Right lung (tissue), 5 donors: ENCODE measurements around the gene LRRC4C. TPM values are rescaled to one million over a fixed set of nuclear protein-coding genes. Genes with fewer than 3 reads are reported as not detected.

Source experiments
- DNase-seq, 2 donors: peaks; one replicate each; pipeline ENCODE4 v3.0.0-alpha.2; 2013
- polyA plus RNA-seq, 5 donors: library from polyadenylated mRNA; unstranded; fragments of 120-200 nt; gene quantifications; one replicate each; pipeline versions ENCODE4 v1.2.1 to v1.2.3, GENCODE V29; 2013; ENCODE audit warnings: inconsistent platforms in 1 of 5, low replicate concordance in 1 of 5; ENCODE audit not compliant: insufficient read length in 5 of 5, insufficient read depth in 1 of 5

The LRRC4C gene
- polyA plus RNA-seq, 5 donors: 3.1 to 5.9 (median 4.8) TPM

DNA sequence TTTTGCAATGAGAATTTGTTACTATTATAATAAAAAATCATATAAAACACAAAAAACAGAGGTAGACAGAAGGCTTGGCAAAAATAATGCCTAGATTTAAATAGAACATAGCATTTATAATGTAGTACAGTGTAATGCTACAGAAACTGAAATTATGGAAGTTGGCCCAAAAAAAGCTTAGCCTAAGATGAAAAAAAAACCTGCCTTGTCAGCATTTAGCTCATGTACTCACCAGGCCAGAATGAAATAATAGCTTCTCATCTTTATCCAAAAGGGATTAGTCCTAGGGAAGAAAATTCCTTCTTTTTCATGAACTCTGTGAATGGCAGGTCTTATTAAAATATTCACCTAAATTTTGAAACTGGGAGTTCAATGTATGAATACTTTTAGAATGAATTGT, 951.1 kb downstream of the LRRC4C start:
- DNase-seq: peak in 1 of 2 donors; percentile 6

DNA sequence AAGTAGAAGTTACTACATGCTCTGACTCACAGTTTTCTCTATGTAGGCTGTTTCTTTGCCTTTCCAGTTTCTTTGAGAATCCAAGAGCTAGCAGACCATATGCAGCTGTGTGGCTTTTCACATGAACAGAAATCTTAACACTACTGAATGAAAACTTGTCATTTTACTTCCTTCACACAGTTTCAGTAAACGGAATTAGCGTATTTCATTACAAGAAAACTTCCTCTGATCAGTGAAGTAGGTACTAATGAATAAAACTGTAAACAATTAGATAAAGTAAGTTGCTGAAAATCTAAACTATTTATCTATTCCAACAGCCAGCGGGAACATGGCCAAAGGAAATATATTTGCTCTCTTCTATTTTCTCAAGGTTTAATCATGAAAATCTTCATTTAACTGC, 953.2 kb downstream of the LRRC4C start:
- DNase-seq: peak; percentile 19 to 23

DNA sequence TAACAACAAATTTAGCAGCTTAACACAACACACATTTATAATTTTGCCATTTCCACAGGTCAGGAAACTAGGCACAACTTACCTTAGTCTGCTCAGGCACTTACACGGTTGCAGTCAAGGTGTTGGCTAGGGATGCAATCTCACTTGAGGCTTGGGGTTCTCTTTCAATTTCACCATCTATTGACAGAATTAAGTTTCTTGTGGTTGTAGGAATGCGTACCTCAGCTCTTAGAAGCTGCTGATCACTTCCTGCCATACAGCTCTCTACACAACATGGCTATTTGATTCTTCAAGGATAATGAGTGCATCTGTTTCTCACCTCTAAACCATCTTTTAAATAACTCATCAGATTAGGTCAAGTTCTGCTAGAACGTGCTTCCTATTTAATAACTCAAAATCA, 968.1 kb downstream of the LRRC4C start:
- DNase-seq: no peak

DNA sequence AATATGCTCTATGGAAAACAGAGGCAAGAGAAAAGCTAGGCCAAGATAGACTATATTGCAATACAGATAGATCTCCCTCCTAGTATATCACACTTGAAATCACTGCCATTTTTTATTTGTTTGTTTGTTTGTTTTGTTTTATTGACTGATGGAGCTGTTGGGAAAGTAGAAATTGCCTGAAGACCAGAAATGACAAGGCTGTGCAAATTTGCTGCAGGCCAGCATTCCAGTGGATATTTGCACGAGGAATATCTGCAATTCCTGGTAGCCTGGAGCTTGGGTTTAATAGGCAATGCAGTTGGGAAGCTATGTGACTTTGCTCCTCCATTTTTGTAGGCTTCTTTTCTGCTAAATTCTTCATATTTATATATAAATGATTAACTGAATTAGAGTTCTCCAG, 991.7 kb downstream of the LRRC4C start:
- no peak for DNase-seq

DNA sequence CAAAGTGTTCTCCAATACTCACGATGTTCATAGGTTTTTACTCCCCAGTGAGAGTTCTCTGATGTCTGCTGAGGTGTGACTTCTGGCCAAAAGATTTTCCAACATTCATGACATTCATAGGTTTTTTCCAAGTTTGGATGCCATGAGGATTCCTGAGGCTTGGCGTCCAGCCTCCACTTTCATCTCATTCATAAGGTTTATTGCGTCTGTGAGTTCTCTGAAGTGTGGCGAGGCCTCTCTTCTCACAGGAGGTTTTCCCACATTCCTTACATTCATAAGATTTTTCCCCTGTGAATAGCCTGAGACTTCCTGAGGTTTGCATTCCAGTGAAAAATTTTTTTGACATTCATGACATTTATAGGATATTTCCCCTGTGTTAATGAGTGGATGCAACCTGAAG, 1014.1 kb downstream of the LRRC4C start:
- no peak for DNase-seq

DNA sequence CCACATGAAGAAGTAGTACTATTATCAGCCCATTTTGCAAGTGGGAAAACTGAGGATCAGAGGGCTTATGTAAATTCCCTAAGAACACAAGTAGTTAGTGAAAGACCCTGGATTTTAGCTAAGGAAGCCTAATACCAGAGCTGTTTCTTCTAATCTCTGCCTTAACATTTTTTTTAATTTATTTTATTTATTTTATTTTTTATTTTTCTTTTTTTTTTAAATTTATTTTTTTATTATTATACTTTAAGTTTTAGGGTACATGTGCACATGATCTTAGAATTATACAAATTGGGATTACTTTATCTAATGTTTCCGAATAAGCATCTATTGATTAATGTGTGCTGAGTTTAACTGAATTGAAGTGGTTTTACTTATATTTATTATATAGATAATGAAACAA, 1015.3 kb downstream of the LRRC4C start:
- DNase-seq: no peak

DNA sequence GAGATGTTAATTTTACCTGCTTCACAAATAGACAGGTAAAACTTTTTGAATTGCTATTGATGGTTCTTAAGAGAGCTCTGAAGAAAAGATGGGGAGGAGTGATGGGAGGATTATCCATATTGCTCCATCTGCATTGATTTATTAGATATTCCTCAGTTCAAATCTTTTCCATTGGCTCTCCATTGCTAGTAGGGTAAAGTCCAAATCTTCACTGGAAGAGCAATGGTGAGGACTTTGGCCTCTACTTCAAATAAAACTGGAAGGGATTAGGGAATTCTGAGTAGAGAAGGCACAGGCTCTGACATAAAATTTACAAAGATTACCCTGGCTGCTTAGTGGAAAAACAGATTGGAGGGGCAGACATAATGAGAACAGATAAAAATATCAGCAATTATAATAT, 1024.1 kb downstream of the LRRC4C start:
- DNase-seq: no peak

DNA sequence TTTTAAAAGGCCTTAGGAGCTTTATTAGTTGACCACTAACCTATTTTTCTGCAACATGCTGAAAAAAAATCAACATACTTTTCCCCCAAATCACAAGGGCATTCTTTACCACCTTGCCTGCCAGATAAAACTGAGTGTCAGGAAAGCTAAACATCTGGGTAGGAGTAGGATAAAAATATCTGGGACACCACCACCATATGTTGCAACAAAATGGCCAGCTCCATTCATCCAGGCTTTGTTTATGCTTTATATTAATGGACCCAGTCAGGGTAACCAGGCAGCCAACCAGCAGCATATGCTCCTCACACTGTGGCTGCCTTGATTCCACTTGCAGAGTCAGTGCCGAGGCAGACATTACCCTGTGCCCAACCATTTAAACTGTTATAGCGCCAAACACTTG, 1024.5 kb downstream of the LRRC4C start:
- peak; percentile 50 to 57 for DNase-seq

DNA sequence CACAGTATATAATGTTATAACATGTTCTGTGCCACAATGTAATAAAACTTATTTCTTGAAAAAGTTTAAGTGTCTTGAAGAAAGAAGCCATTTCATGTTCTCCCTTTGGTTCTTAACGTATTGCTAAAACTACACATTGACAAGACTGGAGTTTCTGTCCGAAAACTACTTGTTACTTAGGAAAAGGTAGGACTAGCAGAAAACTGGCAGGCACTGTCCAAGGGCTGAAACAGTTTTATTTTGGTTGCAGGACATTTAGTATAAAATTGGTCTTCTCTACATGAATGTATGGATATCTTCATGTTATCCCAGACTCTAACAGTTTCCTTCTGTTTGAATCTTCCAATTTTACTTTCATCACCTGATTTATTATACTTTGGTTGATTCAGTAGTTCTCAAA, 1027.1 kb downstream of the LRRC4C start:
- no peak for DNase-seq

DNA sequence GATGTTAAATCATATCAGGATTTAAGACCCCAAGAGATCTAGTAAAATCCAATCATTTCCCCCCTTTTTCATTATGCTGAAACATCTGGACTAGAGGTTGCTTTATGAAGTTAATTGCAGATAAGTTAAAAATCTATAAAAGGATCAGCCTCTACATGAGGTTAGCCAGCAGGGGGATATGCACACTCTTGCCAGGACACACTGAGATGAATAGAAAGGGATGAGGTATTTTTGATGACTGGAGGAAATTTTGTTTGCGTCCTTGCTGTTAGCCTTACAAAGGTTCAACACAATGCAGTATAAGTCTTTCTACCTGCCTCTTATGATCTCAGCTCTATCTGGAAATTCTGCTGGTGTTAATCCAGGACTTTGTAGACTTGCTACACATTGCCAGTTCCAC, 1034.3 kb downstream of the LRRC4C start:
- DNase-seq: no peak

DNA sequence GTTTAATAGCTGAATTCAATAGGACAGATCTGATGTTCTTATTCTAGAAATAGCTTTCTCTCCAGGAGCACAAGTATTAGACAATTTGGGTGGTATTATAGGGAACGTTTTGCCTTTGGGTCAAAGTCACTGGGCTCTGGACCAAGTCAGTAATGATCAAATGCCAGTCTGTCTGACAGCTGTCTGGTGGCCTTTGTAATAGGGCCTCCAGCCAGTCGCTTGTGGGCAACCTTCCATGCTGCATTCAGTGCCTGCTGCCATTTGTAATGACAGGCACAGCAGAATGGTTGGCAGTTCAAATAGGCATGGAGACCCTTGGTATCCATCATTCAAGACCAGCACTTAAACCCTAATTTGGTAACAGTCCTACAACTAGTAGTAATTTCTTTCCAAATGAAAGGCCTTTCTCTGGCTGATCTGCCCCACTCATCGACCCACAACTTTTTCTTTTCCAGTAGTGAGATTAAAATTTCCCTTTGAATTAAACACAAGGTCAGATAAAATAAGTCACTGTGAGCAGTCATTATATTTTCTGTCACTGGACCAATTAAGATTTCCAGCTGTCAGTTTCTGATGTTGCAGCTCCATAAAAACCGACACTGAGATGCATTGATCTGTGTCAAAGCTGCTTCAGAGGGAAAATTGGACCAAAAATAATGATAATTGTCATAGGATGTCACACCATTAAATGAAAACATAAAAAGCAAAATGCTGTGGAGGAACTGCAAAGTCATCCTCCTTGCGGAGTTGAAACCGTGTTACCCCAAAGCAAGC, 1038.1 kb downstream of the LRRC4C start:
- DNase-seq: no peak

DNA sequence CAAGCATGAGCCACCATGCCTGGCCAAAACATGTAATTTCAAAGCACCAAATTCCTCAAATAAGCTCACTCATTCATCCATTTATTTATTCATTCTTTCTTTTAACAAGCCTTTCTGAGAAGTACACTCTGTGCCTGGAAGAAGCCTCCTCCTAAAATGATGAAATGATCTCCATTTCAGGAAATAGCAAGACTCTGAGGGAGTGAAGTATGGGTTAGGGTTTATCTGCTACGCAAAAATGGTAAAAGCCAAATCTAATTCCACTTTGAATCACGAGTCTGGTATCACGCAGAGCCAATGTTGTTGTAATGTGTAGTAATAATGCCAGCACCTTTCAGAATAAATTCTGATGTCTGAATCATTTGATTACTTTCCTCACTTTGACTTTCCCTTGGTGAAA, 1041.8 kb downstream of the LRRC4C start:
- DNase-seq: no peak

DNA sequence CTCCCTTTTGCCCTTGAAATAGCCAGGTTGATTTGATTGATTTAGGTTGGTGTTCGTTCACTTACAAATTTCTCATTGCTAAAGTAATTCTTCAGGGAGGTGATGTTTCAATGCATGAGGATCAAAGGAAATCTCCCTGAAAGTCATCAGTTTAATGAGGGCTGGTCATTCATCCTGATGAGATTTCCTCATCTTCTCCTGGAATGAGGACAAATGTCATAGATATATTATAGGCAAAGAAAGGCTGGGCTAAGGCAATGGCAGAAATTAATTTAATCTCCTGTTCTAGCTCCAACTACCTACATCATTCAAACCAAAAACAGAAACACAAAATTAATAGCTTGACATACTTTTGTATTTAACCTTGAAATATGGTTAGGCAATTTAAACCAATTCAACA, 1052.1 kb downstream of the LRRC4C start:
- no peak for DNase-seq

DNA sequence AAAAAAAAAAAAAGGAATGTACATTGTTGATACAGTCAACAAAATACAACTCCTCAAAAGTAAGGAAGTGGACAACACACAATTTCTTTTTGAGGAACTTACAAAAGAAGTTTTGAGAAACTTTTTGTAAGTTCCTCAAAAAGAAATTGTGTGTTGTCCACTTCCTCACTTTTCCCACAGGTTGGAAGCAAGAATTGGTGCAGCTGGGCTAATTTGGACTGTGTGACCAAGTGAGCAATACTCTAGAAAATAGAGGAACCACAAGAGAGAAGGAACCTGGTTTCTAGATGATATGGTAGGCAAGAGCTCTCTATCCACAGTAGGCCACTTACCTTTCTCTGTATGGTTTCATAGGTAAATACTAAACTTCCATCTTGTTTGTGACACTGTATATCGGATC, 1053.8 kb downstream of the LRRC4C start:
- no peak for DNase-seq

DNA sequence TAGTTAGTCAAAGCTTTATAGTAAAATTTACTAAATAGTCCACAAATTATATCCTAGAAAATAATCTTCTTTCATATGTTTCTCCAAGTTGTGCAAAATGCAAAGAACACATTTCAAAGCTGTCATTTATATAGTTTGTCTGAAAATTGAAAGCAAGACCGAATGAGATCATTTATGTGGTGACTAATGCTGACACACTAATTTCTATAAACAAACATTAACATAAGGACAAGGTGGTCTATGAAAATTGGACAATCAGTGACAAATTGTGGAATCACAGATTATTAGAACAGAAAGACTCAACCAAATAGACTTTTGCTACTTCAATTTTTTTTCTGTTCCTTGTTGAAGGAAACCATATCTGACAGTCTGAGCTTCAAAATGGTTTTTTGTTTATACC, 1056.1 kb downstream of the LRRC4C start:
- DNase-seq: no peak

DNA sequence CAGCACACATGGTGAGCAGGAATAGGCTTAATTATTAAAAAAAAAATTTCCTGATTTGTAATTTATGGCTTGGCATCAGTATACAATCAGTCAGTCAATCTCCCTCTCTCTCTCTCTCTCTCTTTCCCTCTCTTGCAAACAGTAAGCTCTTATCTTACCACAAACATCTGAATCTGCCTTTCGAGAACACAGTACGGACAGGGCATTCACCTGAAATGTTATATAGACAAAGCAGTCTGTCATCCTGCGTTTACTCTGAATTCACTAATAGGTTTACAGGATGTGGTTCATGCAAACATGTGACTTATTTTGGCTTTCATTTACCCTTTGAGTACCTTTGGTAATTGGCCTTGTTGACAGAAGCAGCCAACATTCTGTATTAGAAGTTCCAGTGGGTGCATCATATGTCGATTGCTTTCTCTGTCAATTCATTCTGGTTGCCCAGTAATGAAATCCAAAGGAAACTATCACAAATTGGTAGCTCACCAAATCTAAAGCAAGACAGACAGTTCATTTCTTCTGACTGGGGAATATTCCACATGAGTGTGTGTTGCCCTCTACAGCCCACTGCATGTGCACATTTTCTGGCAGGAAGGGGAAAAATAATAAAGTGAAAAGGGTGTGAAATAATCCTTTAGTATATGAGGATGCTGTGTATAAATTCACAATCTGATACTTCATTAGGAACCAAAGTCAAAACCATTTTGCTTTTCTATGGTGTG, 1058.2 kb downstream of the LRRC4C start:
- DNase-seq: no peak

DNA sequence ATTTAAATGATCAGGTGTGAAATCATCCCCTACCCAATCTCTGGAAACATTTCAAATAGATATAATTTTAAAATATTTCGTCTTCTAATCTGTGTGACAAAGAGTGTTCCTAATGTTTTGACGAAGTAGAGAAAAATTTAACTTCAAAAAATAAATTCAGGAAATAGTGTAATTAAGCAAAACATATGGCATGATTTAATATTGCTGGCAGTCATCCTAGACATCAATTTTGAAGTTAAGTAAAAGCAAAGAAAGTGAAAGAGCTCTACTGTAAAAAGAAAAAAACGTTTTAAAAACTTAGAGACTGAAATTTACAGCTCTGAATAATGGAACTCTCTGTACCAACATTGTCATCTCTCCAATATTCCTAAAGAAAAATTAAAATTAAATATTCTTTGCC, 1062.3 kb downstream of the LRRC4C start:
- no peak for DNase-seq

DNA sequence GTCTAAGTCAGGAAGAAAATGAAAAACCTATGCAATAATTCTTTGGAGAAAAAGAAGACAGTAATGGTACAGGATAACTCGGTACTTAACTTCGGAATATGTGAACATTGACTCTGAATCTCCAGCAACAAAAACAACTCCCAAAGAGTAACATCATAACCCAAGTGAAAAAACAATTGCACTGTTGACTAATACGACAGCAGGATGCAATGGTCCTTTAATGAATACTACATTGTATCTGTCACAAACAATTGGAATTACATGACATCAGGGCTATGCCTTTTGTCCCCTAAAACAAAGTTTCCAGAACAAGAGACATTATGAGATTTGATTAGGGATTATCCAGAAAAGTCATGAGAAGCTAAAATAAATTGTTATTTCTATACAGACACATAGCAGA, 1065.9 kb downstream of the LRRC4C start:
- no peak for DNase-seq

DNA sequence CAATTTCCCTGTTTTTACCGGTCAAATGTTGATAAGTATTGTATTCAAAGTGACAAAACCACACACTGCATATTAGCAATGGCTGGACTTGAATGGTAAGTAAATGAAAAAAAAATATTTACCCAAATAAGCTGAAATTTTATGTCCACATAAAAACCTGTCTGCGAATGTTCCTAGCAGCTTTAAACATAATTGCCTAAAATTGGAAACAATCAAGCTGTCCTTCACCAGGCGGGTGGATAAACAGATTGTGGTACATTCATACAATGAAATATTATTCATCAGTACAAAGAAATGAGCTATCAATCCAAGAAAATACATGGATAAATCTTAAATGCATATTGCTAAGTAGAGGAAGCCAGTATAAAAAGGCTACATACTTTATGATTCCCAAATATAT, 1067.8 kb downstream of the LRRC4C start:
- no peak for DNase-seq

DNA sequence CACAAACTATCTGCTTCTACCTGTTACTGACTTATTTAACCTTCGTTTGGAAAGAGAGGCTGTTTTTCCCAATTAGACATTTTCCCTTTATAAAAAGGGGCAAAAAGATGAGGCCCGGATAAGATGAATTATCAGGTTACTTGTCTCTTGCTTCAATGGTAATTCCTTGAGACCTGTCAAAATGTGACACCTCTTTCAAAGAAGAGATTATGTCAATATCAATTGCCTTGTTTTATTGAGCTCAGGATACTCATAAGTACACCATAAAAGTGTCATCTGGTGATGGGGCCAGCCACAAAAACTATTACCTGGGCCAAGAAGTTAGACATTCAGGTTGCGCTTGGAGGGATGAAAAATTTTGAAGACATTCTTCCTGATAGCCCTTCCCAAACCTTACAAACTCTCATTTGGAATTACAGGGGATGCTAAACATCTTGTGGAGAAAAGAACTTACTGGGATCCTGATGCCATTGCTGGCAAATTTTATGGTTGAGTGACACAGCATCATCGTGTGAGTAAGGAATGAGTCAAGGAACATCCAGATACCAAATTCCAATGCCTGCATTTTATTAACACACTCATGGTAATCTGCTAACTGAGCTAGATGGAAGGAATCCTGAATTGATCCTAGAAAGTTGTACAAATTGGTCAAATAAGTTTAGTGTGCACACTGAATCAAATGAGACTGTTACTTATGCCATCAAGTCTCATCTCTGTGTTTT, 1071.2 kb downstream of the LRRC4C start:
- no peak for DNase-seq

DNA sequence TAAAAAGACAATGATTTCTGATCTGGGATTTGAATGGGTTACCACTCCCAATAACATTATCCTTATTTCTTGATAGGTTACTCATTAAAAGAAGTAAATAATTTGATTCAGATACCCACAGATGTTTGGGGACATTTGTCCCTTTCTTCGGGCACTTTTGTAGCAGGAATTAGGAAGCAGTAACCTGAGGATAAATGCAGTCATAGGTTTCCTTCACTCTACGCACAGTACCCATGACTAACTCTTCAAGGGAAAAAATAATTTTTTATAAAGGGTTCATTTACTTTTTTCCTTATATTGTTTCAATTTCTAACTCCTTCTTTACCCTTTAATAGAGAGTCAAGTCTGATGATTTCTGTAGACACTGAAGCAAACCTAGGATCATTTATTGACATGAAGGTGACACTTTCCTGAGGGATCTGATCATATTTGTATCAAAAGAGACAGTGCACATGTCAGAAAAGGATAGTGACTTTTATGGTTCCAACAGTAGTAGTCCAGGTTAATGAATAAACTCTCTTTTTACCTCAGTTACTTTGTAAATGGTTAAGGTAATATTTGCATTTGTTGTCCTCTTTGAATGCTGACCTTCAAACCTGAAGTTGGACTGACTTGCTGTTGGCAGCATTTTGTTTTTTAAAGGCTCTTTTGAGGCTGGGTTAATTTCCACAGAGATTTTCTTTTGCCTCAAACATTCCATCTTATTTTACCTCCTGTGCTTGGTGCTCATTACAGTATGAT, 1072.0 kb downstream of the LRRC4C start:
- no peak for DNase-seq

DNA sequence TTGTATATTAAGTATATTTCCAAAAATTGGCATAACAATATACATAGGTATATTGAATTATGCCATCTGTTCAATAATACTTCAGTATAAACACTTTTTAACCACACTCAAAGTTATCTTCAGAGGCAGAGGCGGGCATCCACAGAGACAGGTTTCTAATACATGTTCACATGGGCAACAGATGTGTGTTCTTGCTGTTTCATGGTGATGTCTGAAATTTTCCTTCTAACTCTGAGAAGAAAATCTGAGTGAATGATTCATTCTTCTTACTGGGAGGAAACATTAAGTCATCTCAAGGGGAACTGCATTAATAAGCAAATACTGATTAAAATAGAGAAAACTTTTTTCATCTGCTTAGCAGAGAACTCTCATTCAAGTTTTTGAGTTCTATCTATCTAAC, 1074.5 kb downstream of the LRRC4C start:
- no peak for DNase-seq
